GM19238 (cell line): ENCODE data around the gene CUEDC2.

Experiments used
- DNase-seq: peaks from one replicate; pipeline ENCODE4 v3.0.0; 2011; ENCODE audit warnings: low spot score; ENCODE audit not compliant: insufficient read length

CUEDC2 gene

GRCh38 chr10:102397222-102398171, 34.9 kb downstream of the CUEDC2 start:
- no peak for DNase-seq

GRCh38 chr10:102396730-102397151, 35.6 kb downstream of the CUEDC2 start:
- no peak for DNase-seq

GRCh38 chr10:102396317-102396650, 36.1 kb downstream of the CUEDC2 start:
- no peak for DNase-seq

- DNase-seq, result peak; percentile 88
These were observed 36.7 kb downstream of the CUEDC2 start, which contains the start of gene NFKB2 for GRCh38 chr10:102395400-102396316. Gene NFKB2 (plus strand): TSS chr10:102395705. CDS start chr10:102395960, 255 bp downstream.

GRCh38 chr10:102394801-102395399, 37.5 kb downstream of the CUEDC2 start:
- DNase-seq, result no peak

GRCh38 chr10:102394079-102394800, 38.1 kb downstream of the CUEDC2 start:
- DNase-seq, result peak; percentile 98

- DNase-seq, result no peak
These were observed 38.8 kb downstream of the CUEDC2 start for GRCh38 chr10:102393411-102394078.

GRCh38 chr10:102392306-102392705, 40.1 kb downstream of the CUEDC2 start:
- no peak for DNase-seq

GRCh38 chr10:102389894-102390293, 42.5 kb downstream of the CUEDC2 start:
- no peak for DNase-seq

GRCh38 chr10:102384606-102385429, 47.6 kb downstream of the CUEDC2 start:
- no peak for DNase-seq

GRCh38 chr10:102384053-102384452, 48.3 kb downstream of the CUEDC2 start:
- no peak for DNase-seq

GRCh38 chr10:102382871-102383270, 49.5 kb downstream of the CUEDC2 start:
- no peak for DNase-seq

GRCh38 chr10:102381983-102382382, 50.4 kb downstream of the CUEDC2 start:
- no peak for DNase-seq

GRCh38 chr10:102379383-102379782, 53.0 kb downstream of the CUEDC2 start:
- no peak for DNase-seq

- DNase-seq, result no peak
These were observed 55.5 kb downstream of the CUEDC2 start for GRCh38 chr10:102376901-102377300.

- no peak for DNase-seq
These were observed 56.5 kb downstream of the CUEDC2 start for GRCh38 chr10:102375867-102376266.

- DNase-seq, result no peak
These were observed 57.1 kb downstream of the CUEDC2 start for GRCh38 chr10:102375250-102375649.
